Vagina (tissue), 2 donors: Measurements from ENCODE around the gene POFUT1. TPM values are rescaled to one million over a fixed set of nuclear protein-coding genes. Genes with fewer than 3 reads are reported as not detected.

ENCODE experiments used
- DNase-seq, 2 donors: peaks; one replicate each; pipeline ENCODE4 v3.0.0-alpha.2; 2017; ENCODE audit errors: extremely low spot score in 2 of 2
- H3K27ac ChIP-seq: fragments of 200-600 bp; sonication (generic); one replicate; pipeline ENCODE4 v1.5.1; 2019
- H3K27me3 ChIP-seq: fragments of 200-600 bp; sonication (generic); one replicate; pipeline ENCODE4 v1.5.1; 2019
- H3K36me3 ChIP-seq, 2 donors: fragments of 200-600 bp; sonication (generic); one replicate each; pipeline ENCODE4 v1.5.1; 2017 to 2019
- H3K4me1 ChIP-seq: fragments of 200-600 bp; sonication (generic); one replicate; pipeline ENCODE4 v1.5.1; 2019
- H3K4me3 ChIP-seq, 2 donors: fragments of 200-600 bp; sonication (generic); 1 replicate in 1 of 2; 2 replicates in 1 of 2; pipeline ENCODE4 v1.5.1; 2016 to 2019
- H3K9me3 ChIP-seq: fragments of 200-600 bp; sonication (generic); one replicate; pipeline ENCODE4 v1.5.1; 2019
- POLR2A ChIP-seq, 2 donors: fragments of 450-650 bp; IDR thresholded peaks; one replicate each; pipeline ENCODE4 v1.6.1; 2017; ENCODE audit warnings: antibody characterized with exemption in 2 of 2, mild to moderate bottlenecking in 2 of 2, moderate library complexity in 2 of 2
- POLR2AphosphoS5 ChIP-seq, 2 donors: sonication (generic); formaldehyde crosslinking; IDR thresholded peaks; one replicate each; pipeline ENCODE4 v1.9.0; 2017; ENCODE audit warnings: antibody characterized with exemption in 2 of 2, mild to moderate bottlenecking in 2 of 2, low read depth in 1 of 2; ENCODE audit not compliant: insufficient read depth in 1 of 2
- intact Hi-C: fragments of 100-400 bp; cut with DNase I; formaldehyde crosslinking; loops from one replicate; pipeline ENCODE4 v1.15.1; 2023
- total RNA-seq: library from RNA; depleted of rRNA; stranded (reverse); fragments of >200 nt; gene quantifications from one replicate; pipeline ENCODE4 v1.2.3, GENCODE V29; 2016
- TF ChIP-seq, protein P1 (sequence below), 3 experiments: fragments of 450-650 bp in 2 of 3; fragments of 200-600 bp in 1 of 3; sonication (generic) in 1 of 3; IDR thresholded peaks; one replicate each; pipeline ENCODE4 v1.5.1; 2017 to 2019; ENCODE audit warnings: antibody characterized with exemption in 3 of 3, mild to moderate bottlenecking in 2 of 3, moderate library complexity in 2 of 3

The POFUT1 gene
- total RNA-seq, 1 donor from 2014 or later = 27.7 TPM

DNA sequence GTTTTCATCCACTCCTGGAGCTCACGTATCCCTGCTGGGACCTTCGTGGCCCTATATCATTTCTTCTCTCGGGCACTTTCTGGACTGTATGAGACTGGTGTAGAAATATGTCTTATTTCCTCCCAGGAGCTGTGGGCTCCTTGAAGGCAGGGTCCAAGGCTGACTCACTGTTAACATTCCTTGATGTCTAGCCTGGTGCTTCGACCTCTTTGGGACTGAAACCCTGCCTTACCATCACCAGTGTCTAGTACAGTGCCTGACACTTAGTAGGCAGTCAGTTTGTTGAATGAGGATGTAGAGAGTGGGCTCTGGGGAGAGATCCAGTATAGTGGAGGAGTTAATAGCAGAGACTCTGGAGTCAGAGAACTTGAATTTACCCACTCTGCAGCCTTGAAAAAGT is 23.6 kb downstream of the POFUT1 start:
- no peak overlapping the region for H3K4me3 ChIP-seq
- H3K27me3 ChIP-seq = no peaks in the 10 kb centered on the region
- no peak for TF ChIP-seq POLR2AphosphoS5 (IDR thresholded peaks at IDR 0.05; ENCODE audit: insufficient read depth in 1 of 2, low read depth in 1 of 2)
- no peak for TF ChIP-seq POLR2A (IDR thresholded peaks at IDR 0.05)
- peaks cover 0 to 39% of the 10 kb centered on the region in 2 donors for H3K36me3 ChIP-seq
- H3K27ac ChIP-seq = no peak overlapping the region
- H3K4me1 ChIP-seq = peaks cover 29% of the 10 kb centered on the region
- intact Hi-C loops = no loop called here
- no peaks in the 10 kb centered on the region for H3K9me3 ChIP-seq
- DNase-seq = no peak

DNA sequence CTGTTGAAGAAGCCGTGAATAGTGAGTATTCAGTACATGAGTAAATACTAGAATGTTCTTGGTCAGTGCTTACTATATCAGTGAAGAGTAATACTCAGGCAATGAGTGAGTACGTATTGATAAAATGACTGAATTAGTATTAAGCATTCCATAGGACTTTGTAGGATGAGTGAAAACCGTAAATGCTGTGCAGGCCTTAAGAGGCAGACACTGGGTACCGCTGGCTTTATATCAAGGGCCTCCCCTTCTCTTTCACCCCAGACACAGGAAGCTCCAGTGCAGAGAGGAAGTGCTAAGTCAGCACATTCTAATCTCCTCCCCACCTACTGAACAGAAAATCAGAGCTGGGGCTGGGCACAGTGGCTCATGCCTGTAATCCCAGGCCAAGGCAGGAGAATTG is 24.2 kb downstream of the POFUT1 start:
- H3K27ac ChIP-seq = no peak overlapping the region
- H3K9me3 ChIP-seq = no peaks in the 10 kb centered on the region
- H3K4me1 ChIP-seq = peaks cover 25% of the 10 kb centered on the region
- no peak for DNase-seq
- peaks cover 0 to 39% of the 10 kb centered on the region in 2 donors for H3K36me3 ChIP-seq
- H3K4me3 ChIP-seq = no peak overlapping the region
- TF ChIP-seq, protein P1, sequence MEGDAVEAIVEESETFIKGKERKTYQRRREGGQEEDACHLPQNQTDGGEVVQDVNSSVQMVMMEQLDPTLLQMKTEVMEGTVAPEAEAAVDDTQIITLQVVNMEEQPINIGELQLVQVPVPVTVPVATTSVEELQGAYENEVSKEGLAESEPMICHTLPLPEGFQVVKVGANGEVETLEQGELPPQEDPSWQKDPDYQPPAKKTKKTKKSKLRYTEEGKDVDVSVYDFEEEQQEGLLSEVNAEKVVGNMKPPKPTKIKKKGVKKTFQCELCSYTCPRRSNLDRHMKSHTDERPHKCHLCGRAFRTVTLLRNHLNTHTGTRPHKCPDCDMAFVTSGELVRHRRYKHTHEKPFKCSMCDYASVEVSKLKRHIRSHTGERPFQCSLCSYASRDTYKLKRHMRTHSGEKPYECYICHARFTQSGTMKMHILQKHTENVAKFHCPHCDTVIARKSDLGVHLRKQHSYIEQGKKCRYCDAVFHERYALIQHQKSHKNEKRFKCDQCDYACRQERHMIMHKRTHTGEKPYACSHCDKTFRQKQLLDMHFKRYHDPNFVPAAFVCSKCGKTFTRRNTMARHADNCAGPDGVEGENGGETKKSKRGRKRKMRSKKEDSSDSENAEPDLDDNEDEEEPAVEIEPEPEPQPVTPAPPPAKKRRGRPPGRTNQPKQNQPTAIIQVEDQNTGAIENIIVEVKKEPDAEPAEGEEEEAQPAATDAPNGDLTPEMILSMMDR (IDR thresholded peaks at IDR 0.05) = no peak
- TF ChIP-seq POLR2A (IDR thresholded peaks at IDR 0.05) (no peak), POLR2AphosphoS5 (IDR thresholded peaks at IDR 0.05; ENCODE audit: insufficient read depth in 1 of 2, low read depth in 1 of 2) (no peak)
- intact Hi-C loops = no loop called here
- H3K27me3 ChIP-seq = no peaks in the 10 kb centered on the region

DNA sequence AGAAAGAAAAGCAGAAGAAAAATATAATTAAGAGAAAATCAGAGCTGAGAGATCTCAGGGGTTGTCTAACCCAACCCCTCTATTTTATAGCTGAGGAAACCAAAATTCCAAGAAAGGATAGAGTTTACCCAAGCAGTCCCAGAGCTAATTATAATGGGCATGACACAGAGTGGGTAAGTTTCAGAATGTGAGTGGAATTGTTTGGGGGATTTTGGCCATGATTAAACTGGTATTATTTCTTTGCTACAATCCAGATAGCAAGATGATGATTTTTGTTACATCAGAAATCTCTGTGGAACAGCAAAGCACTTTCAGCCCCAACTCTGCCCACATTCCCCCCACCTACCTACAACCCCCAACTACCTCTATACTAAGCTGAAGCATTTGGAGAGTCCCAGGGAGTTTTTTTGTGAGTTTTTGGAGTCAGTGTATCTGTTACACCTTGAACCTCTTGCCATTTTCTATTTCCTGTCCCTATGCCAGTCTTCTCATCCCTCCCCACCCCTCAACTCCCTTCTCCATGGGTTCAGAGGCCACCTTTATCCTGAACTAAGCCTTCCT is 24.7 kb downstream of the POFUT1 start:
- H3K4me1 ChIP-seq = peaks cover 20% of the 10 kb centered on the region

GRCh38 chr20:32233286-32233685 is 25.6 kb downstream of the POFUT1 start:
- Histone ChIP-seq H3K27me3 (no peaks in the 10 kb centered on the region), H3K4me3 (no peak overlapping the region), H3K4me1 (peaks cover 11% of the 10 kb centered on the region), H3K36me3 (peaks cover 0 to 36% of the 10 kb centered on the region in 2 donors), H3K27ac (no peak overlapping the region), H3K9me3 (no peaks in the 10 kb centered on the region)
- intact Hi-C loops = no loop called here
- TF ChIP-seq POLR2A (IDR thresholded peaks at IDR 0.05) = no peak
- TF ChIP-seq POLR2AphosphoS5 (IDR thresholded peaks at IDR 0.05; ENCODE audit: insufficient read depth in 1 of 2, low read depth in 1 of 2) = no peak
- TF ChIP-seq, protein P1 (IDR thresholded peaks at IDR 0.05) = no peak
- DNase-seq = no peak

More for the DNA sequence above, 24.7 kb downstream of the POFUT1 start:
- Histone ChIP-seq H3K9me3 (no peaks in the 10 kb centered on the region), H3K36me3 (peaks cover 0 to 39% of the 10 kb centered on the region in 2 donors), H3K27me3 (no peaks in the 10 kb centered on the region), H3K4me3 (no peak overlapping the region), H3K27ac (no peak overlapping the region)
- DNase-seq = no peak
- intact Hi-C loops = no loop called here
- TF ChIP-seq POLR2AphosphoS5 (IDR thresholded peaks at IDR 0.05; ENCODE audit: insufficient read depth in 1 of 2, low read depth in 1 of 2) (no peak), POLR2A (IDR thresholded peaks at IDR 0.05) (no peak)
- TF ChIP-seq, protein P1 (IDR thresholded peaks at IDR 0.05) = no peak

DNA sequence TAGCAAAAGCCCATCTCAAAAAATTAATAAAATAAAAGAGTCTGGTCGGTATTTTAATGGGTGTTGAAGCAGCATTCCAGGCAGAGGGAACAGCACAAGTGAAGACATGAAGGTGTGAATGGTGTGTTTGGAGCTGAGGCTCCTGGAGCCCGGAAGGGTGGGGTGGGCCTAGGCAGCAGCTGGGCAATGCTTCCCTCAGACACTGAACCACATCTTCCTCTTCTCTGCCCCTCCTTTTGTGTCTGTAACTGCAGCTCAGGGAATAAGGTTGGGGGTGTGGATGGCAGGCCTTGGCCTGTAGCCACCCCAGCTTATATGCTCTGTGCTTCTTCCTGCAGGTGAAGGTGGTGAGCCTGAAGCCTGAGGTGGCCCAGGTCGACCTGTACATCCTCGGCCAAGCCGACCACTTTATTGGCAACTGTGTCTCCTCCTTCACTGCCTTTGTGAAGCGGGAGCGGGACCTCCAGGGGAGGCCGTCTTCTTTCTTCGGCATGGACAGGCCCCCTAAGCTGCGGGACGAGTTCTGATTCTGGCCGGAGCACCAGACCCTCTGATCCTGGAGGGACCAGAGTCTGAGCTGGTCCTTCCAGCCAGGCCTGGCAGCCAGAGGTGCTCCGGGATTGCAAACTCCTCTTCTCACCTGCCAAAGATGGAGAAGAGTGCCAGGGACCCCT is 26.6 kb downstream of the POFUT1 start:
- no peak for TF ChIP-seq POLR2AphosphoS5 (IDR thresholded peaks at IDR 0.05; ENCODE audit: insufficient read depth in 1 of 2, low read depth in 1 of 2)
- Histone ChIP-seq H3K9me3 (no peaks in the 10 kb centered on the region), H3K27ac (no peak overlapping the region), H3K4me3 (no peak overlapping the region), H3K27me3 (no peaks in the 10 kb centered on the region), H3K36me3 (peaks cover 0 to 28% of the 10 kb centered on the region in 2 donors), H3K4me1 (peaks cover 8% of the 10 kb centered on the region)
- intact Hi-C loops = no loop called here
- DNase-seq = no peak
